H1 (cell line): Measurements from ENCODE around the gene TP63. TPM values are rescaled to one million over a fixed set of nuclear protein-coding genes. Genes with fewer than 3 reads are reported as not detected.

Experiments
- GTF2F1 ChIP-seq: IDR thresholded peaks from 2 replicates; pipeline ENCODE4 v1.6.1; 2012; ENCODE audit warnings: low read depth, low read length, improper control_type of control experiment, borderline replicate concordance
- SAP30 ChIP-seq: fragments of 300-600 bp; sonication (generic); IDR thresholded peaks from 2 replicates; pipeline ENCODE4 v1.7.1; 2012; ENCODE audit warnings: low read length, moderate library complexity, mild to moderate bottlenecking, inconsistent platforms; ENCODE audit not compliant: insufficient read depth, insufficient replicate concordance
- polyA plus RNA-seq, 7 experiments: library from polyadenylated mRNA; depleted of rRNA in 3 of 7; stranded (reverse) in 5 of 7; unstranded in 2 of 7; fragments of >200 nt in 5 of 7; fragments of 200-250 nt in 2 of 7; gene quantifications; 1 replicate in 5 of 7; 2 replicates in 1 of 7; 4 replicates in 1 of 7; pipeline versions ENCODE4 v1.2.1 to v1.2.3, GENCODE V29; 2011 to 2013; ENCODE audit warnings: missing spikeins in 2 of 7, mixed read lengths in 2 of 7
- total RNA-seq: library from RNA; stranded (reverse); fragmentation: NEBNext Ultra II Directional; extraction: Animal tissue kit (Norgen Biotek cat#: 25700); gene quantifications from 2 replicates; pipeline ENCODE4 v1.2.1, GENCODE V29; 2021

The TP63 gene
- total and polyA plus RNA-seq, 2 of the 8 experiments (the other 6 are each of a cell fraction or from before 2014, with no cell fraction given) = not detected

- TF ChIP-seq GTF2F1 = no peak
- no peak for TF ChIP-seq SAP30
- TF ChIP-seq, all 59 proteins: peak for 0
Observed at GRCh38 chr3:189778340-189778950, 147.3 kb downstream of the TP63 start (continued).
